H1 (cell line): ENCODE data around the gene SOX13. TPM values are rescaled to one million over a fixed set of nuclear protein-coding genes. Genes with fewer than 3 reads are reported as not detected.

ENCODE experiments used
- CTCF ChIA-PET: fragments of 300-600 bp; sonication (Branson Sonifier 250); formaldehyde crosslinking; loops from one replicate; lab custom pipeline; 2021; ENCODE audit not compliant: partially characterized antibody; lab: Charles Lee
- POLR2A ChIA-PET: fragments of 300-600 bp; sonication (Branson Sonifier 250); formaldehyde crosslinking; loops from one replicate; lab custom pipeline; 2021; ENCODE audit warnings: inconsistent platforms; ENCODE audit not compliant: partially characterized antibody; lab: Charles Lee
- DNase-seq, 2 experiments: peaks; one replicate each; pipeline versions ENCODE4 v3.0.0 to v3.0.0-alpha.2; 2010 to 2022; ENCODE audit warnings: low spot score in 2 of 2, low read depth in 1 of 2, mixed read lengths in 1 of 2
- FAIRE-seq: peaks from 2 replicates; lab custom pipeline; 2011; peaks lifted over from hg19 to GRCh38; lab: Jason Lieb, UNC
- H2AFZ ChIP-seq: 2 replicates; pipeline ENCODE4 v1.8.1; 2012; ENCODE audit warnings: low read length, inconsistent platforms
- H2AK5ac ChIP-seq: 2 replicates; pipeline ENCODE4 v1.6.1; 2013; ENCODE audit warnings: low read depth, low read length
- H2BK120ac ChIP-seq: replicated peaks from 2 replicates; pipeline ENCODE3; 2013; ENCODE audit warnings: low read depth, low read length, inconsistent platforms
- H2BK12ac ChIP-seq: 2 replicates; pipeline ENCODE4 v1.6.1; 2013; ENCODE audit warnings: low read depth, low read length
- H2BK15ac ChIP-seq: 2 replicates; pipeline ENCODE4 v1.6.1; 2013; ENCODE audit warnings: low read length
- H2BK20ac ChIP-seq: 2 replicates; pipeline ENCODE4 v1.6.1; 2013; ENCODE audit warnings: low read length
- H2BK5ac ChIP-seq: 2 replicates; pipeline ENCODE4 v1.6.1; 2013; ENCODE audit warnings: low read depth, low read length
- H3K14ac ChIP-seq: 2 replicates; pipeline ENCODE4 v1.6.1; 2013; ENCODE audit warnings: inconsistent platforms; ENCODE audit not compliant: insufficient read length
- H3K18ac ChIP-seq: 2 replicates; pipeline ENCODE4 v1.6.1; 2013; ENCODE audit warnings: low read length; ENCODE audit errors: extremely low read depth
- H3K23ac ChIP-seq: 2 replicates; pipeline ENCODE4 v1.6.1; 2013; ENCODE audit warnings: inconsistent platforms; ENCODE audit not compliant: insufficient read length
- H3K23me2 ChIP-seq: 2 replicates; pipeline ENCODE4 v1.6.1; 2013; ENCODE audit warnings: low read depth, low read length
- H3K27ac ChIP-seq: 2 replicates; pipeline ENCODE4 v1.6.1; 2011; ENCODE audit warnings: low read depth, low read length, inconsistent platforms
- H3K27me3 ChIP-seq, 4 experiments: replicated peaks in 1 of 4; 1 replicate in 1 of 4; 2 replicates in 3 of 4; pipeline versions ENCODE4 v1.6.1 to v1.8.1; 2011 to 2013; ENCODE audit warnings: low read length in 3 of 4, mild to moderate bottlenecking in 3 of 4, inconsistent platforms in 2 of 4, mixed read lengths in 2 of 4, moderate library complexity in 1 of 4; ENCODE audit not compliant: control insufficient read depth in 3 of 4, insufficient read depth in 3 of 4; ENCODE audit errors: extremely low read depth in 1 of 4
- H3K36me3 ChIP-seq, 4 experiments: 2 replicates each; pipeline versions ENCODE4 v1.6.1 to v1.8.1; 2011 to 2013; ENCODE audit warnings: mild to moderate bottlenecking in 4 of 4, low read length in 3 of 4, moderate library complexity in 2 of 4, control low read depth in 1 of 4, inconsistent platforms in 1 of 4; ENCODE audit not compliant: insufficient read depth in 4 of 4, control insufficient read depth in 2 of 4
- H3K4ac ChIP-seq: replicated peaks from 2 replicates; pipeline ENCODE3; 2013; ENCODE audit warnings: low read length, low read depth, mixed read lengths, inconsistent platforms; ENCODE audit not compliant: insufficient read length
- H3K4me1 ChIP-seq, 4 experiments: replicated peaks in 1 of 4; 1 replicate in 1 of 4; 2 replicates in 3 of 4; pipeline versions ENCODE4 v1.6.1 to v1.8.1; 2011 to 2013; ENCODE audit warnings: low read length in 3 of 4, inconsistent platforms in 2 of 4, mixed read lengths in 1 of 4; ENCODE audit not compliant: insufficient read depth in 4 of 4, control insufficient read depth in 3 of 4
- H3K4me2 ChIP-seq, 2 experiments: 2 replicates each; pipeline versions ENCODE4 v1.6.1 to v1.8.1; 2011 to 2013; ENCODE audit warnings: low read depth in 2 of 2, low read length in 2 of 2, control low read depth in 1 of 2, inconsistent platforms in 1 of 2, mild to moderate bottlenecking in 1 of 2; ENCODE audit not compliant: insufficient read depth in 1 of 2
- H3K4me3 ChIP-seq, 4 experiments: fragments of 200-600, 300-600 bp in 1 of 4; sonication (generic), shearing (Covaris generic), sonication (Bioruptor Twin) in 1 of 4; 2 replicates each; pipeline versions ENCODE4 v1.5.1 to v1.8.1; 2011 to 2016; ENCODE audit warnings: low read length in 4 of 4, low read depth in 3 of 4, control low read depth in 2 of 4, inconsistent platforms in 2 of 4, mild to moderate bottlenecking in 2 of 4, mixed read lengths in 1 of 4, moderate library complexity in 1 of 4; ENCODE audit not compliant: insufficient read depth in 2 of 4; ENCODE audit errors: extremely low read depth in 1 of 4
- H3K56ac ChIP-seq: replicated peaks from 2 replicates; pipeline ENCODE3; 2013; ENCODE audit warnings: low read depth, mild to moderate bottlenecking, mixed read lengths, low read length, inconsistent platforms; ENCODE audit not compliant: insufficient read length
- H3K79me1 ChIP-seq: 2 replicates; pipeline ENCODE4 v1.6.1; 2013; ENCODE audit warnings: low read depth, low read length, control low read depth
- H3K79me2 ChIP-seq, 2 experiments: 2 replicates each; pipeline versions ENCODE4 v1.6.1 to v1.8.1; 2012 to 2013; ENCODE audit warnings: low read length in 2 of 2, mild to moderate bottlenecking in 2 of 2, inconsistent platforms in 1 of 2; ENCODE audit not compliant: insufficient read depth in 2 of 2, control insufficient read depth in 1 of 2
- H3K9ac ChIP-seq, 4 experiments: replicated peaks in 1 of 4; 1 replicate in 1 of 4; 2 replicates in 3 of 4; pipeline versions ENCODE4 v1.6.1 to v1.8.1; 2011 to 2013; ENCODE audit warnings: low read depth in 3 of 4, low read length in 3 of 4, control low read depth in 2 of 4, mild to moderate bottlenecking in 2 of 4, moderate library complexity in 2 of 4, inconsistent platforms in 1 of 4; ENCODE audit errors: extremely low read depth in 1 of 4
- H3K9me3 ChIP-seq, 2 experiments: 2 replicates each; pipeline versions ENCODE4 v1.6.1 to v1.8.1; 2012 to 2013; ENCODE audit warnings: mild to moderate bottlenecking in 2 of 2, moderate library complexity in 2 of 2, control low read depth in 1 of 2, inconsistent platforms in 1 of 2, low read depth in 1 of 2, low read length in 1 of 2, mixed read lengths in 1 of 2; ENCODE audit not compliant: insufficient read depth in 2 of 2
- H4K20me1 ChIP-seq, 2 experiments: replicated peaks in 1 of 2; 2 replicates each; pipeline versions ENCODE3 to v1.8.1; 2011 to 2013; ENCODE audit warnings: inconsistent platforms in 2 of 2, low read length in 2 of 2, mild to moderate bottlenecking in 1 of 2; ENCODE audit not compliant: insufficient read depth in 2 of 2, control insufficient read depth in 1 of 2
- H4K5ac ChIP-seq: 2 replicates; pipeline ENCODE4 v1.6.1; 2013; ENCODE audit warnings: low read length, low read depth, mixed read lengths, inconsistent platforms; ENCODE audit not compliant: insufficient read length
- H4K8ac ChIP-seq: 2 replicates; pipeline ENCODE4 v1.8.0; 2013; ENCODE audit warnings: mild to moderate bottlenecking, moderate library complexity, low read length, inconsistent platforms; ENCODE audit not compliant: insufficient read depth; ENCODE audit errors: extremely low read depth
- H4K91ac ChIP-seq: replicated peaks from 2 replicates; pipeline ENCODE3; 2013; ENCODE audit warnings: low read length, mixed read lengths, inconsistent platforms; ENCODE audit not compliant: insufficient read length
- BACH1 ChIP-seq: IDR thresholded peaks from 2 replicates; pipeline ENCODE4 v1.6.1; 2012; ENCODE audit warnings: low read length, improper control_type of control experiment
- FOSL1 ChIP-seq: IDR thresholded peaks from 2 replicates; pipeline ENCODE4 v1.6.1; 2011; ENCODE audit warnings: mild to moderate bottlenecking, low read depth, low read length, moderate library complexity; ENCODE audit not compliant: insufficient read depth
- SAP30 ChIP-seq: fragments of 300-600 bp; sonication (generic); IDR thresholded peaks from 2 replicates; pipeline ENCODE4 v1.7.1; 2012; ENCODE audit warnings: low read length, moderate library complexity, mild to moderate bottlenecking, inconsistent platforms; ENCODE audit not compliant: insufficient read depth, insufficient replicate concordance
- SRF ChIP-seq: IDR thresholded peaks from 2 replicates; pipeline ENCODE4 v1.6.1; 2011; ENCODE audit warnings: mild to moderate bottlenecking, low read depth, low read length, moderate library complexity
- TAF1 ChIP-seq: IDR thresholded peaks from 2 replicates; pipeline ENCODE4 v1.6.1; 2011; ENCODE audit warnings: mild to moderate bottlenecking, low read depth, low read length
- WGBS, 2 experiments: shearing (Covaris generic) in 1 of 2; methylation state at CpG; one replicate each; pipeline versions ENCODE4 v1.1.6 to v1.1.7; 2013 to 2015; ENCODE audit warnings: low lambda C conversion rate in 2 of 2, mixed read lengths in 2 of 2, inconsistent platforms in 1 of 2, low coverage in 1 of 2, missing lambda C conversion rate in 1 of 2; ENCODE audit not compliant: insufficient replicate concordance in 2 of 2, insufficient coverage in 1 of 2, insufficient read length in 1 of 2; ENCODE audit errors: extremely low coverage in 1 of 2, missing lambda C conversion rate in 1 of 2; 5-methylcytosine and 5-hydroxymethylcytosine counted together
- polyA plus RNA-seq, 7 experiments: library from polyadenylated mRNA; depleted of rRNA in 3 of 7; stranded (reverse) in 5 of 7; unstranded in 2 of 7; fragments of >200 nt in 5 of 7; fragments of 200-250 nt in 2 of 7; gene quantifications; 1 replicate in 5 of 7; 2 replicates in 1 of 7; 4 replicates in 1 of 7; pipeline versions ENCODE4 v1.2.1 to v1.2.3, GENCODE V29; 2011 to 2013; ENCODE audit warnings: missing spikeins in 2 of 7, mixed read lengths in 2 of 7
- total RNA-seq: library from RNA; stranded (reverse); fragmentation: NEBNext Ultra II Directional; extraction: Animal tissue kit (Norgen Biotek cat#: 25700); gene quantifications from 2 replicates; pipeline ENCODE4 v1.2.1, GENCODE V29; 2021
- TF ChIP-seq, protein P1 (sequence below): IDR thresholded peaks from 2 replicates; pipeline ENCODE4 v1.6.1; 2011; ENCODE audit warnings: low read length, improper control_type of control experiment

The SOX13 gene
- total and polyA plus RNA-seq, 2 of the 8 experiments (the other 6 are each of a cell fraction or from before 2014, with no cell fraction given), result 113 to 173 TPM

DNA sequence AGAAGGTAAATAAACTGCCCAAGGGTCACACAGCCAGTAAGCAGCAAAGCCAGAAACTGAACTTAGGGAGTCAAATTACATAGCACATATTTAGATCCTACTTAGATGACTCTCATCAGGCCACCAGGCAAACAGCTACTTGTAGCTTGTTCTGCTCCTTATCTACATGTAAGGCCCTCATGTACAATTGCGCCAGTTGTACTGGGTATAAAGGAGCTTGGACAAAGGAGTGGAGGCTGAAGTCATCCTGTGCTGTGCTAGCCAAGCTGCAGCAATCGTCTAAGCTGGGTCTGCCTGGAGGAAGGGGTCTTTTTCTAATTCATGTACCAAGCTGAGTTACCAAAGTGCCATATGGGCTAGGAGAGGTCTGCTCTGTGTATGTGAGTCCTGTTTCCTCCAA is 66.2 kb downstream of the SOX13 start:
- Histone ChIP-seq H2BK120ac (no peak overlapping the region), H3K4me2 (no peak overlapping the region), H2AFZ (no peak overlapping the region), H2BK5ac (no peak overlapping the region), H3K79me2 (no peaks in the 10 kb centered on the region), H3K79me1 (no peaks in the 10 kb centered on the region; the same call in 1 of the 2 replicates), H2AK5ac (no peak overlapping the region), H3K4me3 (no peak overlapping the region), H3K23ac (no peak overlapping the region), H3K14ac (no peak overlapping the region), H3K4me1 (peaks cover 0 to 5% (median under 1%) of the 10 kb centered on the region in 4 experiments; a peak in 3 of 7 replicates), H3K18ac (no peak overlapping the region), H3K27me3 (no peaks in the 10 kb centered on the region; a peak in 1 of 7 replicates), H3K9me3 (no peaks in the 10 kb centered on the region), H2BK12ac (no peak overlapping the region), H4K20me1 (peaks cover 0 to 2% of the 10 kb centered on the region in 2 experiments), H3K9ac (no peak overlapping the region), H3K27ac (no peak overlapping the region), H3K56ac (no peak overlapping the region), H2BK15ac (no peak overlapping the region), H3K36me3 (no peaks in the 10 kb centered on the region; a peak in 1 of 8 replicates), H4K8ac (no peak overlapping the region), H4K91ac (no peak overlapping the region), H4K5ac (no peak overlapping the region), H3K4ac (no peak overlapping the region), H2BK20ac (no peak overlapping the region), H3K23me2 (no peaks in the 10 kb centered on the region; the same call in 1 of the 2 replicates)
- ChIA-PET CTCF (interaction anchor here (0.5 to 9.8 kb wide), 11 partner anchors 11 to 278 kb away, joined by 3 to 99 read pairs (median 4); no protein-coding TSS in a partner anchor), POLR2A (interaction anchor here (0.7 to 0.9 kb wide), 2 partner anchors 10 to 267 kb away, joined by 3 read pairs; no protein-coding TSS in a partner anchor)
- TF ChIP-seq SRF (no peak), TAF1 (no peak), BACH1 (no peak), FOSL1 (no peak), SAP30 (no peak)
- TF ChIP-seq, protein P1, sequence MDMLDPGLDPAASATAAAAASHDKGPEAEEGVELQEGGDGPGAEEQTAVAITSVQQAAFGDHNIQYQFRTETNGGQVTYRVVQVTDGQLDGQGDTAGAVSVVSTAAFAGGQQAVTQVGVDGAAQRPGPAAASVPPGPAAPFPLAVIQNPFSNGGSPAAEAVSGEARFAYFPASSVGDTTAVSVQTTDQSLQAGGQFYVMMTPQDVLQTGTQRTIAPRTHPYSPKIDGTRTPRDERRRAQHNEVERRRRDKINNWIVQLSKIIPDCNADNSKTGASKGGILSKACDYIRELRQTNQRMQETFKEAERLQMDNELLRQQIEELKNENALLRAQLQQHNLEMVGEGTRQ, result no peak
- 87% methylated on average over 2 of the region's 2 CpGs; no CpG with 5 or more reads in 1 of the 2 experiments for WGBS, 2 experiments
- no peak for DNase-seq
- no peak for FAIRE-seq
